PC-9 (cell line): Measurements from ENCODE around the gene GFY. TPM values are rescaled to one million over a fixed set of nuclear protein-coding genes. Genes with fewer than 3 reads are reported as not detected.

Experiments used
- BruUV-seq: library from RNA; stranded (reverse); fragments of 400-500 nt; replicated peaks from 2 replicates; lab custom pipeline; 2021; lab: Mats Ljungman, UMichigan
- CTCF ChIA-PET: fragments of 300-600 bp; sonication (Branson Sonifier 250); formaldehyde crosslinking; loops from one replicate; lab custom pipeline; 2022; ENCODE audit warnings: antibody characterized with exemption; lab: Charles Lee
- POLR2A ChIA-PET: fragments of 300-600 bp; sonication (Branson Sonifier 250); formaldehyde crosslinking; loops from one replicate; lab custom pipeline; 2022; ENCODE audit warnings: antibody characterized with exemption; ENCODE audit not compliant: unreplicated experiment; lab: Charles Lee
- DNase-seq, 2 experiments: peaks; one replicate each; pipeline versions ENCODE4 v3.0.0 to v3.0.0-alpha.2; 2015 to 2022; ENCODE audit warnings: mixed read lengths in 1 of 2
- H2AFZ ChIP-seq: fragments of 200-600 bp; sonication (generic); 2 replicates; pipeline ENCODE4 v1.8.1; 2017; ENCODE audit warnings: antibody characterized with exemption
- H3F3A ChIP-seq: fragments of 200-600 bp; sonication (generic); 2 replicates; pipeline ENCODE4 v1.8.1; 2017; ENCODE audit warnings: antibody characterized with exemption, mild to moderate bottlenecking, low read depth; ENCODE audit not compliant: insufficient read depth
- H3K27ac ChIP-seq: fragments of 200-600 bp; sonication (generic); 2 replicates; pipeline ENCODE4 v1.6.1; 2016; ENCODE audit warnings: mixed run types
- H3K27me3 ChIP-seq: fragments of 200-600 bp; sonication (generic); 2 replicates; pipeline ENCODE4 v1.6.1; 2016; ENCODE audit warnings: low read depth, mixed run types; ENCODE audit not compliant: insufficient read depth
- H3K36me3 ChIP-seq: fragments of 200-600 bp; sonication (generic); 2 replicates; pipeline ENCODE4 v1.6.1; 2016; ENCODE audit warnings: low read depth, mixed run types
- H3K4me1 ChIP-seq: fragments of 200-600 bp; sonication (generic); replicated peaks from 2 replicates; pipeline ENCODE4 v1.6.1; 2016; ENCODE audit warnings: mixed run types; ENCODE audit not compliant: insufficient read depth
- H3K4me2 ChIP-seq: fragments of 200-600 bp; sonication (generic); 2 replicates; pipeline ENCODE4 v1.6.1; 2017; ENCODE audit warnings: mixed run types
- H3K4me3 ChIP-seq: fragments of 200-600 bp; sonication (generic); 2 replicates; pipeline ENCODE4 v1.6.1; 2016; ENCODE audit warnings: mixed run types
- H3K79me2 ChIP-seq: fragments of 200-600 bp; sonication (generic); 2 replicates; pipeline ENCODE4 v1.6.1; 2017; ENCODE audit warnings: low read depth, mixed run types
- H3K9me2 ChIP-seq: fragments of 200-600 bp; sonication (generic); 2 replicates; pipeline ENCODE4 v1.8.1; 2017; ENCODE audit warnings: mild to moderate bottlenecking; ENCODE audit not compliant: insufficient read depth
- H3K9me3 ChIP-seq: fragments of 200-600 bp; sonication (generic); 2 replicates; pipeline ENCODE4 v1.8.1; 2016; ENCODE audit warnings: low read depth; ENCODE audit not compliant: insufficient read depth
- H4K20me1 ChIP-seq: fragments of 200-600 bp; sonication (generic); 2 replicates; pipeline ENCODE4 v1.8.1; 2017; ENCODE audit not compliant: insufficient read depth
- EZH2 ChIP-seq: fragments of 200-600 bp; sonication (generic); IDR thresholded peaks from 2 replicates; pipeline ENCODE4 v1.8.0; 2017; ENCODE audit warnings: antibody characterized with exemption, low read depth
- intact Hi-C: fragments of 100-400 bp; cut with micrococcal nuclease; formaldehyde crosslinking; loops from one replicate; pipeline ENCODE4 v1.10.0; 2022; ENCODE audit not compliant: unreplicated experiment
- total RNA-seq: library from RNA; stranded (reverse); gene quantifications from 2 replicates; pipeline ENCODE4 v1.2.3, GENCODE V29; 2021
- TF ChIP-seq, protein P1 (sequence below): fragments of 200-600 bp; sonication (generic); conservative IDR thresholded peaks from 2 replicates; pipeline ENCODE4 v1.6.1; 2017; ENCODE audit warnings: mixed run types, antibody characterized with exemption, mild to moderate bottlenecking, moderate library complexity

Gene GFY
- total RNA-seq, 1 experiment from 2014 or later: not detected

DNA sequence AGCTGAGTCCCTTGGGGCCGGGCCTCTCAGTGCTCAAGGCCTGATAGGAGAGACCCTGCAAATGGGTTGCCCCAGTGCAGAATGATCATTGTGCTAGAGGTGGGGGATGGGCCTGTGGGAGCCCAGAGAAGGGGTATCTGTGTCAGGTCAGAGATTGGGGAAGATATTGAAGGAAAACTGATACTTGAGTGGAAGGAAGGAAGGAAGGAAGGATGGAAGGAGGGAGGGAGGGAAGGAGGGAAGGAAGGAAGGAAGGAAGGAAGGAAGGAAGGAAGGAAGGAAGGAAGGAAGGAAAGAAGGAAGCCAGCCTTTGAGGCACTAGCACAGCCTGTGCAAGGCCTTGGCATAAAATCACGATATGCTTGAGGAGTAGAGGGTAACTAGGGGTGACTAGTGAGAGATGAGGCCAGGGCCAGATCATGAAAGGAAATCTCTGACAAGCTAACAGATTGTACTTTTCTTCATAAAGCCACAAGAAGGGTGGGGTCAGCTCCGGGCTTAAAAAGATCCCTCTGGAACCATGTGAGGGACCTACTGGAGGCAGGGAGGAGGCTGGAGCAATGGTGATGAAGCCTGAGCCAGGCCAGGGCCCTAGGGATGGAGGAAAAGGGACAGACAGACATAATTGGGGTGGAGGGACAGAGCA is 13.4 kb upstream of the GFY start:
- no peaks in the 10 kb centered on the region for H4K20me1 ChIP-seq
- no peak overlapping the region for H3K27ac ChIP-seq
- intact Hi-C loops: no loop called here
- H3K4me1 ChIP-seq: no peaks in the 10 kb centered on the region
- ChIA-PET CTCF (interaction anchor here (0.6 kb wide), 1 partner anchor 284 kb away, joined by 5 read pairs; no protein-coding TSS in a partner anchor), POLR2A (no interaction called here)
- H2AFZ ChIP-seq: no peak overlapping the region
- TF ChIP-seq, protein P1, sequence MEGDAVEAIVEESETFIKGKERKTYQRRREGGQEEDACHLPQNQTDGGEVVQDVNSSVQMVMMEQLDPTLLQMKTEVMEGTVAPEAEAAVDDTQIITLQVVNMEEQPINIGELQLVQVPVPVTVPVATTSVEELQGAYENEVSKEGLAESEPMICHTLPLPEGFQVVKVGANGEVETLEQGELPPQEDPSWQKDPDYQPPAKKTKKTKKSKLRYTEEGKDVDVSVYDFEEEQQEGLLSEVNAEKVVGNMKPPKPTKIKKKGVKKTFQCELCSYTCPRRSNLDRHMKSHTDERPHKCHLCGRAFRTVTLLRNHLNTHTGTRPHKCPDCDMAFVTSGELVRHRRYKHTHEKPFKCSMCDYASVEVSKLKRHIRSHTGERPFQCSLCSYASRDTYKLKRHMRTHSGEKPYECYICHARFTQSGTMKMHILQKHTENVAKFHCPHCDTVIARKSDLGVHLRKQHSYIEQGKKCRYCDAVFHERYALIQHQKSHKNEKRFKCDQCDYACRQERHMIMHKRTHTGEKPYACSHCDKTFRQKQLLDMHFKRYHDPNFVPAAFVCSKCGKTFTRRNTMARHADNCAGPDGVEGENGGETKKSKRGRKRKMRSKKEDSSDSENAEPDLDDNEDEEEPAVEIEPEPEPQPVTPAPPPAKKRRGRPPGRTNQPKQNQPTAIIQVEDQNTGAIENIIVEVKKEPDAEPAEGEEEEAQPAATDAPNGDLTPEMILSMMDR: no peak
- TF ChIP-seq EZH2: no peak
- H3K4me2 ChIP-seq: no peak overlapping the region
- no peaks in the 10 kb centered on the region for H3K36me3 ChIP-seq
- DNase-seq: no peak
- H3K79me2 ChIP-seq: no peaks in the 10 kb centered on the region
- no peak overlapping the region for H3K4me3 ChIP-seq
- no TSS peak for BruUV-seq
- no peaks in the 10 kb centered on the region for H3K9me2 ChIP-seq
- no peaks in the 10 kb centered on the region for H3K9me3 ChIP-seq
- no peaks in the 10 kb centered on the region for H3F3A ChIP-seq
- peaks cover 25% of the 10 kb centered on the region for H3K27me3 ChIP-seq

DNA sequence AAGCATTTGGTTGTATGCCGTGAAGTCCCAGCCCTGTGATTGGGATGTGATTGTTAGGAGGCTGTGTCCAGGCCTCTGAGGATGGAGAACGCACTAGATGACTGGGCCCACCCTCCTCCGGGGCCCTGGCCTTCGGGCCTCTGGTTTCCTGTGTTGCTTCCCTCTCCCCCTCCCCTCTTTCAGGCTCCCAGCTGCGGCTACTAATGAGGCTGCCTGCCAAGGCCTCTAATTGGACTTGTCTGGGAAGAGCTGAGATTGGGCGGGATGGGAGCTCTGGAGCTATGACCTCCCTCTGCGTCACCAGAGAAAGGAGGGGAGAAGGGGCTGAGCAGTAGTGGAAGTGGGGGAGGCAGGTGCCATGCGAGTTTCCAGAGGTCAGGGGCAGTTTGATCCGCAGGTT is 11.8 kb upstream of the GFY start:
- Histone ChIP-seq H3K4me3 (no peak overlapping the region), H3K27ac (no peak overlapping the region), H4K20me1 (no peaks in the 10 kb centered on the region), H2AFZ (no peak overlapping the region), H3K9me3 (no peaks in the 10 kb centered on the region), H3F3A (no peaks in the 10 kb centered on the region), H3K4me1 (no peaks in the 10 kb centered on the region), H3K4me2 (no peak overlapping the region), H3K27me3 (peaks cover 40% of the 10 kb centered on the region), H3K36me3 (no peaks in the 10 kb centered on the region), H3K9me2 (no peaks in the 10 kb centered on the region), H3K79me2 (no peaks in the 10 kb centered on the region)
- no TSS peak for BruUV-seq
- CTCF ChIA-PET: interaction anchor here (0.7 kb wide), 1 partner anchor 32 kb away, joined by 5 read pairs; no protein-coding TSS in a partner anchor
- TF ChIP-seq, protein P1: no peak
- TF ChIP-seq EZH2: no peak
- DNase-seq: no peak
- POLR2A ChIA-PET: no interaction called here
- intact Hi-C loops: no loop called here

DNA sequence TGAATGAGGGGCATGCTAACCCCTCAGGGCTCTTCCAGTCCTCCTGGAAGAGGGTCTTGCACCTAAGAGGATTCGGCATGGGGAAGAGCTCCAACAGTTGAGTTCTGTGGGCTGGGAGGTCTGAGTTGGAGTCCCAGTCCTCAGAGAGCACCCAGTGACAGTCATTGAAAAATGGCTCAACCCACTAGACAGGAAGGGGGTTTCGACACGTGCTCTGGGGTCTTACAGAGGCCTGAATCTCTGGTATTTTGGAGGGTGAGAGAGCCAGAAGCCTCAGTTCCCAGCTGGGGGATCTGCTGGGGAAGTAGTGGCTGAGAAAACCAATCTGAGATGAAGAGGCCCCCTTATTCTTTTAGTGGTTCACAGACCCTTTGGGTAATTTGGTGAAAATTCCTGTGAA is 10.9 kb upstream of the GFY start:
- intact Hi-C loops: no loop called here
- no TSS peak for BruUV-seq
- Histone ChIP-seq H3K4me1 (no peaks in the 10 kb centered on the region), H3K9me3 (no peaks in the 10 kb centered on the region), H3K9me2 (no peaks in the 10 kb centered on the region), H2AFZ (no peak overlapping the region), H3K4me3 (no peak overlapping the region), H4K20me1 (no peaks in the 10 kb centered on the region), H3K4me2 (no peak overlapping the region), H3K27me3 (peaks cover 50% of the 10 kb centered on the region), H3F3A (no peaks in the 10 kb centered on the region), H3K27ac (no peak overlapping the region), H3K36me3 (no peaks in the 10 kb centered on the region), H3K79me2 (no peaks in the 10 kb centered on the region)
- ChIA-PET POLR2A (no interaction called here), CTCF (no interaction called here)
- no peak for TF ChIP-seq EZH2
- TF ChIP-seq, protein P1: no peak
- no peak for DNase-seq
